Hepatic stellate cell (primary cell): ENCODE data around the gene CAMTA2.
A peak's percentile ranks its signal among the peaks of the same experiment; 100 is the strongest.

Source experiments
- DNase-seq: peaks from one replicate; pipeline ENCODE4 v3.0.0; 2011; ENCODE audit warnings: low spot score

The CAMTA2 gene

GRCh38 chr17:4999430-5000093, 12.1 kb upstream of the CAMTA2 start:
- no peak for DNase-seq

GRCh38 chr17:4998732-4999429, 11.4 kb upstream of the CAMTA2 start:
- no peak for DNase-seq

- DNase-seq: peak; percentile 34
These were observed 10.7 kb upstream of the CAMTA2 start for GRCh38 chr17:4998027-4998731.

GRCh38 chr17:4997302-4998026, 10.0 kb upstream of the CAMTA2 start, which contains the start of the genes INCA1 and KIF1C:
Gene INCA1, minus strand, starts transcription at chr17:4997522. Its CDS starts 3,085 bp downstream, at chr17:4994437.
Gene KIF1C, plus strand, starts transcription at chr17:4997950. Its CDS starts 2,297 bp downstream, at chr17:5000247.
- DNase-seq: peak; percentile 99

- DNase-seq: peak; percentile 36
These were observed 6.7 kb upstream of the CAMTA2 start for GRCh38 chr17:4994081-4994595.

GRCh38 chr17:4987767-4988567, 492 bp upstream of the CAMTA2 start:
- peak; percentile 44 for DNase-seq

GRCh38 chr17:4986403-4986802, 1.1 kb downstream of the CAMTA2 start:
- no peak for DNase-seq

GRCh38 chr17:4982305-4982704, 5.2 kb downstream of the CAMTA2 start:
- DNase-seq: no peak

- peak; percentile 60 for DNase-seq
These were observed 6.7 kb downstream of the CAMTA2 start for GRCh38 chr17:4980644-4981216.

GRCh38 chr17:4978726-4979125, 8.7 kb downstream of the CAMTA2 start:
- DNase-seq: no peak

- DNase-seq: no peak
These were observed 13.3 kb downstream of the CAMTA2 start for GRCh38 chr17:4974115-4974670.

GRCh38 chr17:4973256-4974114, 14.0 kb downstream of the CAMTA2 start:
- no peak for DNase-seq

GRCh38 chr17:4972752-4973151, 14.7 kb downstream of the CAMTA2 start:
- no peak for DNase-seq

GRCh38 chr17:4972322-4972721, 15.2 kb downstream of the CAMTA2 start:
- no peak for DNase-seq

- no peak for DNase-seq
These were observed 15.6 kb downstream of the CAMTA2 start for GRCh38 chr17:4971826-4972225.

GRCh38 chr17:4970273-4970672, 17.2 kb downstream of the CAMTA2 start:
- DNase-seq: no peak

GRCh38 chr17:4969551-4970173, 17.8 kb downstream of the CAMTA2 start:
- DNase-seq: no peak

- peak; percentile 78 for DNase-seq
These were observed 18.4 kb downstream of the CAMTA2 start for GRCh38 chr17:4969047-4969550.
